GM19324 (cell line): ENCODE results near the gene PRPF38A.

Experiments
- ATAC-seq: cut with Tn5 transposase; IDR thresholded peaks from one replicate; pipeline ENCODE4 v1.9.1; 2021; ENCODE audit warnings: mild to moderate bottlenecking, moderate library complexity; ENCODE audit not compliant: unreplicated experiment, low FRiP score

Gene PRPF38A

DNA sequence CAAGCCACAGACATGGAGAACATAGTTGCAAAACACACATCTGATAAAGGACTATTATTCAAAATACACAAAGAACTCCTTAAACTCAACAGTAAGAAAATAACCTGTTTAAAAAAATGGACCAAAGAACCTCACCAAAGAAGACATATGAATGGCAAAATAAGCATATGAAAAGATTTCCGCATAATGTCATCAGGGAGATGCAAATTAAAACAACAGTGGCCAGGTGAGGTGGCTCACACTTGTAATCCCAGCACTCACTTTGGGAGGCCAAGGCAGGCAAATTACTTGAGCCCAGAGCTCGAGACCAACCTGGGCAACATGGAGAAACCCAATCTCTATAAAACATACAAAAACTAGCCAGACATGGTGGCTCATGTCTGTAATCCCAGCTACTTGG lies 50.4 kb downstream of the PRPF38A start:
- ATAC-seq = no peak

DNA sequence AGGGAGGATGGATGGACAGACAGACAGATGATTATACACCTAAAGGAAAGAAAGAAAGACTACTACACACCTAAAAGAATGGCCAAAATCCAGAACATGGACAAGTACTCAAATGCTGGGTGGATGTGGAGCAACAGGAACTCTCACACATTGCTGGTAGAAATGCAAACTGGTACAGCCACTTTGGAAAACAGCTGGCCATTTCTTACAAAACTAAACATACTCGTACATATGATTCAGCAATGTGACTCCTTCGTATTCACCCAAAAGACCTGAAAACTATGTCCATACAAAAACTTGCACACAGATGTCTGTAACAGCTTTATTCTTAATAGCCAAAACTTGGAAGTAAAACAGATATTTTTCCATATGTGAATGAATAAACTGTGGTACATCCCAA lies 51.3 kb downstream of the PRPF38A start:
- ATAC-seq = no peak

DNA sequence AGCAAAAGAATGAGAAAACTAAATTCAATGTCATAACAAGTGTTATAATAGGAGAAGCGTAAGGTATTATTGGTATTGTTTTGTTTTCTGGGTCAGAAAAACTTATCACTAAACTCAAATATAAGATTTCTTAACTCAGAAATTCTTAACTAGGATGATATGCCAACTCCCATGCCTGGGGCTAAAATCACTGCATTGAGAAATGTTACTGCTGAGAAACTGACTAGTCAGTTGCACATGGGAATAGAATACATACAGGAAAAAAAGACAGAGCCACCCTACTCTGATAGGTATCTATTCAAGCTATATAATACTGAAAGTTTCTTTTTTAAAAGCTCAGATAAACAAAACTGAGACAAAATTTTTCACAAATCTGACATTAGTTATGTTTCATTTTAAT lies 56.3 kb downstream of the PRPF38A start:
- no peak for ATAC-seq

DNA sequence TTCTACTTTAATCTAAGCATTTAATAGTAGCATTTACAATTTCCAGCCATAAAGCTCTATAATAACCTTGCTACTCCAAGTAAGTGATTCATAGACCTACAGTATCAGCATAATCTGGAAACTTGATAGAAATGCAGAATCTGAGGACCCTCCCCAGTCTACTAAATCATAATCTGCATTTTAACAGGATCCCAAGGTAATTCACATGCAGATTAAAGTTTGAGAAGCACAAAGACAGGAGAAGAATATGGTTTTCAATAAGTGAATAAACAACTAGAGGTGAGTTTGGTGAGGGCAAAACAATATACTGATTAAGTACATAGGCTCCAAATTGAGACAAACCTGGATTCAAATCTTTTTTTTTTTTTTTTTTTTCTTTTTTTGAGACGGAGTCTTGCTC lies 57.4 kb downstream of the PRPF38A start:
- ATAC-seq = no peak

DNA sequence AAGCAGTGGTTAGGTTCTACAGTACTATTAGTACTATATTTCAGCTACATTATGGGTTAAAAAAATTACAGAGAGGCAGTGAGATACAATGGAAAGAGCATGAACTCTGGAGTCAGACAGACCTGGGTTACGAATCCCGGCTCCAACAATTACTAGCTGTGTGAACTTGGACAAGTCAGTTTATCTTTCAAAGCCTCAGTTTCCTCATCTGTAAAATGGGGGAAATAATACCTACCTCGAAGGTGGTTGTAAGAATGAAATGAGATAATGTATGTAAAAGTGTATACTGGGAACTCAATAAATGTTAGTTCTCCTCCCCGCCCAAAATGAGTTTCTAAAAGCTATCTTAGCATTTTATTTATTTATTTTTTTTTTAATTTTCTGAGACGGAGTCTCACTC lies 59.5 kb downstream of the PRPF38A start:
- ATAC-seq = no peak

DNA sequence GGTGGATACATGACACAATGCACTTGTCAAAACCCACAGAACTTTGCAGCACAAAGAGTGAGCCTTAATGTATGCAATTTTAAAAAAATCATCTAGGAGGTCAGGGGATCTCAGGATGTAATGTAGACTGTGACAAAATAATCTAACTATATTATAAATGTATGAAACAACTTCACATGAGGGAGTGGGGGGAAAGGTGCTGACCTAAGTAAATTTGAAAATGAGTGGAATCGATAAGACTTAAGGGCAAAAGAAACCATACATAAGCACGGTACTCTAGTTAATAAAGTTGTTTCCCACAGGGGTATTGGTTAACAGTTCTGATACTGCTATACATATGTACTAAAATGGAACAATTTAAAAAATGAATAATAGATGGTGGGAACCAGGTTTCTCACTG lies 64.7 kb downstream of the PRPF38A start:
- no peak for ATAC-seq
